ENCODE results near the gene OGFOD3. TPM values are rescaled to one million over a fixed set of nuclear protein-coding genes. Genes with fewer than 3 reads are reported as not detected.
"Not testable (repeated sequence)": the region's sequence is repeated elsewhere in the genome, so short reads cannot be mapped to it uniquely, and the experiment has no call there.

The OGFOD3 gene
- total RNA-seq, 2 experiments from 2014 or later: 31.1 to 32.9 TPM

DNA sequence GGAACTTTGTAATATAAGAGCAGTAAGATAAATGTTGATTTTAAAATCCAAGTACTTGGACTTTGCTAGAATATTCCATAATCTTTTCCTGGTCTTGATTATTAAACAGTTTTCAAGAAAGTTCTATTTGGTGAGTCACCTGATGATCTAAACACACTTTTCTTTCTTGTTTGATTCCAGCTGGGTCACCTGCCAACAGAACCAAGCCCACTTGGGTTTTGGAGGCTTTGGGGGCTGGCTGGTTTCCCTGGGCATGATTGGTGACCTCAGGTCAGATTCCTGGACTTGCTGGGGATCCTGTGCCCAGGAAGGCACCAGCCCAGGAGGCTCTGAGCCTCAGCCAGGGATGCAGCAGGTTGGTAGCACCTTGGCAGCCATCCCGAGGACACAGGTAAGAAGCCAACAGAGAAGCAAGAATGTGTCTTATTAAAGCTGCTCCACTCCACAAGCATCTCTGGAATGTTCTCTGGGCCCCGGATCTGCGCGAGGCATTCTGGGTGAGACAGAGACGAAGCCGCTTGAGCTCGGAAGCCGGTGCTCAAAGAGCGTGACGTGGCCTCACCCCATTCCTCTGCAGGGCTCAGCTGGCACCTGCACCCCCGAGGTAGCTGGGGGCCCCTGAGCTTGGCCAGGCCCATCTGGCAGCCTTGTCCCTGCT, 62.5 kb downstream of the OGFOD3 start:
- CTCF ChIA-PET: no interaction called here
- intact Hi-C loops (cut with micrococcal nuclease): loop anchor here (10.0 kb wide), 1 partner anchor 321 kb away; the partner anchor contains the start of genes DCXR and RAC3

DNA sequence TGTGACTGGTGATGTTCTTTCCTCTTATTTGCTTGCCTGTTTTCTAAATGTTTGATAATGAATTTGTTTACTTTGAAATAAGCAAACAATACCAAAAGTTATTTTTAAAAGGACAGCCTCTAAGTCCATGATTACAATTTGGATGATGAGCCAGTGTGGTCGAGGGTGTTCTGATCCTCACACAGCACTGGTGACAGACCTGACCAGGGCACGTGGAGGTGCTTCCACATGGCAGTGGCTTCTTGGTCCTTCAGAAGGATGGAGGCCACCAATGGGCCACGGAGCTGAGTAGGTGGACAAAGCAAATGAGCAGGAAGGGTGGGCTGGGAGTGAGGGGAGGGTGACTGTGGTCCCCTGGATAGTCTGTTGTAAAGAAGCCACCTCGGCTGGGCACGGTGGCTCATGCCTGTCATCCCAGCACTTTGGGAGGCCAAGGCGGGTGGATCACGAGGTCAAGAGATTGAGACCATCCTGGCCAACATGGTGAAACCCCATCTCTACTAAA, 63.5 kb downstream of the OGFOD3 start:
- no peak for DNase-seq
- no peaks in the 10 kb centered on the region for H3K36me3 Mint-ChIP-seq (ENCODE audit: low read depth)
- H3K4me1 Mint-ChIP-seq (ENCODE audit: low read depth): peaks cover 9% of the 10 kb centered on the region
- no peak overlapping the region for H3K27ac Mint-ChIP-seq
- intact Hi-C loops (cut with micrococcal nuclease): loop anchor here (5.0 to 10.0 kb wide), 2 partner anchors 320 to 412 kb away; partner anchors contain the start of genes DCXR and RAC3
- no peak overlapping the region for H3K4me3 Mint-ChIP-seq
- CTCF ChIA-PET: no interaction called here
- H3K9me3 Mint-ChIP-seq: no peaks in the 10 kb centered on the region
- H3K27me3 Mint-ChIP-seq (ENCODE audit: low read depth): peaks cover 6% of the 10 kb centered on the region

More for the DNA sequence above, 62.5 kb downstream of the OGFOD3 start:
- Mint-ChIP-seq H3K4me3 (no peak overlapping the region), H3K36me3 (ENCODE audit: low read depth) (no peaks in the 10 kb centered on the region), H3K27me3 (ENCODE audit: low read depth) (peaks cover 6% of the 10 kb centered on the region), H3K4me1 (ENCODE audit: low read depth) (peaks cover 9% of the 10 kb centered on the region), H3K9me3 (no peaks in the 10 kb centered on the region), H3K27ac (no peak overlapping the region)
- DNase-seq: no peak

DNA sequence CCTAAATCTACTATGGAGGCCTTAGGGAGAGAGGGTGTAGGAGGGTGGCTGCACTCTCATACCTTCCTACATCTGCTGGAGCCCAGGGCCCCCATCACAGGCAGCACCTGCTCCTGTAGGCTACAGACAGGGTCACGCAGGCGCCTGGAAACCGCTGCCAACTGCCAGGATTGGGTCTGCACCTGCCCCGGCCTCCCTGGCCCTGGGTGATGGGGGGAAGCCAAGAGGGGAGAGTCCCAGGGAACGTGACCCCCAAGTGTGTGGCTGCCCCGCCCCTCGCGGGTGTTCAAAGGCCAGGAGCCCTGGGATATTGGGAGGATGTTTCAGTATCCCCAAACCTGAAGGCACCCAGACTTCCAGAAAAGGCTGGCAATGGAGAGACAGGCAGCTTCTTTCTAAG, 64.9 kb downstream of the OGFOD3 start:
- Mint-ChIP-seq H3K4me1 (ENCODE audit: low read depth) (peaks cover 5% of the 10 kb centered on the region), H3K27me3 (ENCODE audit: low read depth) (peaks cover 3% of the 10 kb centered on the region), H3K4me3 (no peak overlapping the region), H3K27ac (no peak overlapping the region), H3K36me3 (ENCODE audit: low read depth) (no peaks in the 10 kb centered on the region), H3K9me3 (no peaks in the 10 kb centered on the region)
- DNase-seq: no peak
- intact Hi-C loops (cut with micrococcal nuclease): loop anchor here (5.0 to 10.0 kb wide), 2 partner anchors 319 to 414 kb away; partner anchors contain the start of genes DCXR and RAC3
- CTCF ChIA-PET: interaction anchor here (1.0 to 5.3 kb wide), 4 partner anchors 47 to 117 kb away, joined by 3 to 34 read pairs (median 4); no protein-coding TSS in a partner anchor

DNA sequence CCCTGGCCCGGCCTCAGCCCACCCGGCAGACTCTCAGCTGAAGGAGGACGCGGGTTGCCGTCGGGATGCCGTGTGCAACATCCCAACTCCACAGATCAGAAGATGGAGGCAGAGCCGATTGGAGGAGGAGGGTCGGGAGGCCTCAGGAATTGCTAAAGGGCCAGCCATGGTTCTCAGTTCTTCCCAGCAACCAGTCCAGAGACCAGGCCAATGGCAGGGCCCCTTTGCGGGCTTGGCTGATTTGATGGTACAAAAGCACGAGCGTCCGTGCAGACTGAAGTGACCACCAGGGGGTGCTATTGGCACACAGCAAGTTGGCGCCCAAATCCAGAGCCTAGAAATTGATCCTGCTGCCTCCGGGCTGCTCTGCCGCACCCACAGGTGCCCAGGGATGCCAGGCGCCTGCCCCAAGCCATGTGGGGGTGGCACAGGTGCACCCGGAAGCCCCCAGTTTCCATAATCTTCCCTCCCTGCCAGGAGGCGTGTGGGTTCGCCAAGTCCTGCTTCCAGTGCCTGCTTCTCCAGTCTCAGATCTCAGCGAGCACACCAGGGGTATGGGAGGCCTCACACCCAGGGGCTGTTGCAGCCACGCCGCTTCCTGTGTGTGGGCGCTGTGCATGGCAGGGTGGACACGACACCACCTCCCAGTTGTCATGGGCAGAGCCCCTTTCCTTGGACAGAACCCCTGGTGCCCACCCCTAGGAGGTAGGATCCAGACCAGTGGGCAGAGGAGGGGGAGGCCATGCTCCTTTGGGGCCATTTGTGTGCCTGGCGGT, 66.5 kb downstream of the OGFOD3 start:
- no peaks in the 10 kb centered on the region for H3K9me3 Mint-ChIP-seq
- intact Hi-C loops (cut with micrococcal nuclease): loop anchor here (1.0 to 10.0 kb wide), 5 partner anchors 62 to 415 kb away; partner anchors contain the start of genes DCXR and RAC3
- CTCF ChIA-PET: interaction anchor here (0.8 to 5.3 kb wide), 13 partner anchors 10 to 202 kb away, joined by 3 to 34 read pairs (median 4); no protein-coding TSS in a partner anchor
- no peaks in the 10 kb centered on the region for H3K36me3 Mint-ChIP-seq (ENCODE audit: low read depth)
- H3K4me1 Mint-ChIP-seq (ENCODE audit: low read depth): no peaks in the 10 kb centered on the region
- peak; percentile 89 for DNase-seq
- H3K4me3 Mint-ChIP-seq: no peak overlapping the region
- no peaks in the 10 kb centered on the region for H3K27me3 Mint-ChIP-seq (ENCODE audit: low read depth)
- H3K27ac Mint-ChIP-seq: no peak overlapping the region

DNA sequence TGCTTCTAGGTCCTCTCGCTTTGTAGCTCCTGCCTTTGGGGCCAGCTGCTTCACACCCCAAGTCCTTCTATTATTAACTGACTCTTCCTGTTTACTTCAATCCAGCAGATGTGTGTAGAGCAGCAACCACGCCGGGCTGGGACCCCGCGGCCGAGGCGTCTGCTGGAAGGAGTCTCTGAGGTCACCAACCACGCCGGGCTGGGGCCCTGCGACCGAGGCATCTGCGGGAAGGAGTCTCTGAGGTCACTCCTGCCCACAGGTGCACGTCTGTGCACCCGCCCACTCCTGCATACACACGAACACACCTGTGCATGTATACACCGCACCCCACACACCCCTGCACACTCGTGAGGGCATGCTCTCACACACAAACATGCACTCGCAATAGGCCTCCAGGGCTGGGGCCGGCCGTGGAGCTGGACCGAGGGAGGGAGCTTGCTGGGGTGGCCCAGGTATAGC, 67.1 kb downstream of the OGFOD3 start:
- Mint-ChIP-seq H3K27ac (no peak overlapping the region), H3K4me1 (ENCODE audit: low read depth) (peaks cover 6% of the 10 kb centered on the region), H3K27me3 (ENCODE audit: low read depth) (no peaks in the 10 kb centered on the region), H3K4me3 (no peak overlapping the region), H3K36me3 (ENCODE audit: low read depth) (no peaks in the 10 kb centered on the region), H3K9me3 (no peaks in the 10 kb centered on the region)
- CTCF ChIA-PET: interaction anchor here (0.7 to 5.3 kb wide), 14 partner anchors 9 to 321 kb away, joined by 3 to 34 read pairs (median 3); no protein-coding TSS in a partner anchor
- intact Hi-C loops (cut with micrococcal nuclease): loop anchor here (1.0 to 10.0 kb wide), 4 partner anchors 143 to 416 kb away; partner anchors contain the start of genes DCXR and RAC3
- DNase-seq: no peak

DNA sequence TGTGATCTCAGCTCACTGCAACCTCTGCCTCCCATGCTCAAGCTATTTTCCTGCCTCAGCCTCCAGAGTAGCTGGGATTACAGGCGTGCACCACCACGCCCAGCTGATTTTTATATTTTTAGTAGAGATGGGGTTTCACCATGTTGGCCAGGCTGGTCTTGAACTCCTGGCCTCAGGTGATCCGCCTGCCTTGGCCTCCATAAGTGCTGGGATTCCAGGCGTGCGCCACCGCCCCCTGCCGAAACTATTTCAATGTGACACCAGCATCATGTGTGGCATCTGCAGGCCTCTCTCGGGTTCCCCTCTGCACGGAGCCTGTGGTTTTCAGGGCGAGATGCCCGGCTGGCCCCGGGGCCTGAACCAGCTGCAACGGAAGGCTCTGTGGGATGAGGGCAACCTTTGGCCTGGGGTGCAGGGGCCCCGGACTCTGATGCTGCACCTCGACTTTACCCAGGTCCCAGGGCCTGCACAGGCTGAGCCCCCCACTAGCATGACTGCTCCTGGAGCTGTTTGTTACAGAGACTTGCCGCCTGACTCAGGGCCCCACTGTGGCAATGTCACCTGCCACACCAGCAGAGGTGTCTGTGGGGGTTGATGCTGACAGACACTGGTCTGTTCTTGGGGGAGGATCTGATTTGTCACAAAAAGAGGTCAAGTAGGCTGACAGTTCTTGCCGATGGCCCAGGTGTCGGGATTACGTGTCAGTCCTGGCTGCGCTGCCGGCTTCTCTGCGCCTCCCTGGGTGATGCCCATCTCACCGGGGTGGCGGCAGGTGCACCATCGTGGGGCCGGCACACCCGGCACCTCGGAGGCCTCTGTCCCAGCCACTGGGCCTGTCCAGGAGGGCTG, 68.0 kb downstream of the OGFOD3 start:
- Mint-ChIP-seq H3K9me3 (no peaks in the 10 kb centered on the region), H3K4me3 (no peak overlapping the region), H3K27ac (no peak overlapping the region), H3K36me3 (ENCODE audit: low read depth) (no peaks in the 10 kb centered on the region), H3K27me3 (ENCODE audit: low read depth) (no peaks in the 10 kb centered on the region), H3K4me1 (ENCODE audit: low read depth) (peaks cover 7% of the 10 kb centered on the region)
- CTCF ChIA-PET: interaction anchor here (0.7 to 5.3 kb wide), 20 partner anchors 8 to 320 kb away, joined by 3 to 34 read pairs (median 3); partner anchors contain the start of gene TEX19
- intact Hi-C loops (cut with micrococcal nuclease): loop anchor here (1.0 to 10.0 kb wide), 7 partner anchors 48 to 417 kb away; partner anchors contain the start of genes DCXR and RAC3
- DNase-seq: peak; percentile 81

DNA sequence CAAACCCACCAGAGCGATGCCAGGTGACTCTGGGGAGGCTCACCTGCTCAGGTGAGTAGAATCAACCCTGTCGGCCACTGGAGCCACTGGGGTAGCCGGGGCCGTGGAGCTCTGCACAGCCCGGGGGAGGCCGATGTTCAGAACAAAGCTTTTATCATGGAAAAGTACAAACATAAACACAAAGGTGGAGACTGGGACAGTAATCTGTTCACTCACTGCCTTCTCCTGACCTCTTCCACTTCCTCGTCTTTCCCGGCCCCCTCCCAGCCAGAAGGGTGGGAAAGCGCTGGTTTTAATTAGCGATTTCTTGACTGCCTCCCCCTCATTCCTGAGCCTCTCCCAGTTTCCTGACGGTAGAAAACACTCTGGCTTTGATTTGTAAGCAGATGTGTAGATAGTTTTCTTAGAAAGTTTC, 69.1 kb downstream of the OGFOD3 start:
- intact Hi-C loops (cut with micrococcal nuclease): no loop called here
- no peaks in the 10 kb centered on the region for H3K36me3 Mint-ChIP-seq (ENCODE audit: low read depth)
- H3K4me1 Mint-ChIP-seq (ENCODE audit: low read depth): peaks cover 7% of the 10 kb centered on the region
- H3K27me3 Mint-ChIP-seq (ENCODE audit: low read depth): no peaks in the 10 kb centered on the region
- no peak overlapping the region for H3K27ac Mint-ChIP-seq
- no peak for DNase-seq
- H3K9me3 Mint-ChIP-seq: no peaks in the 10 kb centered on the region
- CTCF ChIA-PET: interaction anchor here (0.7 to 5.3 kb wide), 7 partner anchors 21 to 319 kb away, joined by 3 to 34 read pairs (median 5); no protein-coding TSS in a partner anchor
- no peak overlapping the region for H3K4me3 Mint-ChIP-seq

DNA sequence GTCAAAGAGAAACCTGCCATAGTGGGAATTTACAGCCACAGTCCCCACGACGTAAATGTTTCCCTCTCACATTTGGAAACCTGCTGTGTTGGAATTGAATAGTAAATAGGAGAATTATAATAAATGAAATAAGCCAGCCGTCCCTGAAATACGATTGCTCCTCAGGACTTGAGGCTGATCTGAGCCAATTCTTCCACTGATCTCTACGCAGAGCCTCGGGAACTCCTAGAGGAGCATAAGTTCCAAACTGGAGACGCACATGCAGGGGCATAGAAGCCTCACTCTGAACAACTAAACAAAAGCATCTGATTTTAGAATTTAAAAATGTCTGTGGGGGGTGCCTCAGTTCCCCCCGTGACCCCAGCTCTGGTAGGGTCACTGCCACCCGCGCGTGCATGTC, 69.5 kb downstream of the OGFOD3 start:
- H3K4me3 Mint-ChIP-seq: no peak overlapping the region
- CTCF ChIA-PET: interaction anchor here (3.9 to 5.3 kb wide), 2 partner anchors 68 to 113 kb away, joined by 19 to 34 read pairs; no protein-coding TSS in a partner anchor
- no peak overlapping the region for H3K27ac Mint-ChIP-seq
- H3K9me3 Mint-ChIP-seq: no peaks in the 10 kb centered on the region
- H3K27me3 Mint-ChIP-seq (ENCODE audit: low read depth): no peaks in the 10 kb centered on the region
- DNase-seq: no peak
- peaks cover 7% of the 10 kb centered on the region for H3K4me1 Mint-ChIP-seq (ENCODE audit: low read depth)
- no peaks in the 10 kb centered on the region for H3K36me3 Mint-ChIP-seq (ENCODE audit: low read depth)
- intact Hi-C loops (cut with micrococcal nuclease): no loop called here

DNA sequence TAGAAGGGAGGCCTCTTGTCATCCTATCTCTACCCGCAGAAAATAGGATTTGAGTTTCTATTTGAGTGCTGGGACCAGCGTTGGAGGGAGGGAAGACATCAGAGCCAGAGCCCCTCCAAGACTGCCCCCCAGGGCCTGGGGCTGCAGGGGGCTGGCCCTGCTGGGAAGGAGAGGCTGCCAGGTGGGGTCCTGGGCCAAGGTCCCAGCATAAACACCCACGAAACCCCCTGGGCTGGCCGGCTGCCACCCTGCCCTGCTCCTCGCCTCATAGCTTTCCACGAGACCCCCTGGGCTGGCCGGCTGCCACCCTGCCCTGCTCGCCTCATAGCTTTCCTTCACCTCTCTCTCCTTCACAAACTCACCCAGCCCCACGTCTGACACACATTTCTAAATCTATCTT, 70.0 kb downstream of the OGFOD3 start:
- intact Hi-C loops (cut with micrococcal nuclease): no loop called here
- no peak overlapping the region for H3K4me3 Mint-ChIP-seq
- no peak for DNase-seq
- CTCF ChIA-PET: interaction anchor here (3.9 kb wide), 1 partner anchor 68 kb away, joined by 19 read pairs; no protein-coding TSS in a partner anchor
- H3K27me3 Mint-ChIP-seq (ENCODE audit: low read depth): no peaks in the 10 kb centered on the region
- no peaks in the 10 kb centered on the region for H3K9me3 Mint-ChIP-seq
- H3K36me3 Mint-ChIP-seq (ENCODE audit: low read depth): no peaks in the 10 kb centered on the region
- H3K27ac Mint-ChIP-seq: no peak overlapping the region
- peaks cover 7% of the 10 kb centered on the region for H3K4me1 Mint-ChIP-seq (ENCODE audit: low read depth)

DNA sequence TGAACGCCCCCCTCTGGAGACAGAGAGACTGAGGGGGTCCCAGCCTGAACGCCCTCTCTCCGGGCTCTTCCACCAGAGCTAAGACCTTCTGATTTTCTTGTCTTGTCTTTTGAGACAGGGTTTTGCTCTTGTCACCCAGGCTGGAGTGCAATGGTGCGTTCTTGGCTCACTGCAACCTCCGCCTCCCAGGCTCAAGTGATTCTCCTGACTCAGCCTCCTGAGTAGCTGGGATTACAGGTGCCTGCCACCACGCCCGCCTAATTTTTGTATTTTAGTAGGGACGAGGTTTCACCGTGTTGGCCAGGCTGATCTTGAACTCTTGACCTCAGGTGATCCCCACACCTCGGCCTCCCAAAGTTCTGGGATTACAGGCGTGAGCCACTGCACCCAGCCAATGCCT, 70.4 kb downstream of the OGFOD3 start:
- H3K4me1 Mint-ChIP-seq (ENCODE audit: low read depth); H3K27ac Mint-ChIP-seq; DNase-seq; intact Hi-C loops (cut with micrococcal nuclease); H3K36me3 Mint-ChIP-seq (ENCODE audit: low read depth); H3K27me3 Mint-ChIP-seq (ENCODE audit: low read depth); H3K9me3 Mint-ChIP-seq; H3K4me3 Mint-ChIP-seq: not testable (repeated sequence)
- CTCF ChIA-PET: interaction anchor here (0.6 kb wide), 1 partner anchor 144 kb away, joined by 3 read pairs; no protein-coding TSS in a partner anchor

Data from activated naive CD4-positive, alpha-beta T cell treated with anti-CD3 and anti-CD28 coated beads for 36 hours (primary cell).